Trophoblast cell (in vitro differentiated cells and primary cell): Measurements from ENCODE around the gene ECI2.
A peak's percentile ranks its signal among the peaks of the same experiment; 100 is the strongest.

Source experiments
- DNase-seq, 2 donors: peaks; one replicate each; pipeline ENCODE4 v3.0.0-alpha.2; 2016
- H2AFZ ChIP-seq: 2 replicates; pipeline ENCODE4 v1.6.1; 2013; ENCODE audit warnings: low read length, moderate library complexity, mild to moderate bottlenecking; ENCODE audit not compliant: insufficient read depth, poor library complexity
- H2AK5ac ChIP-seq: 2 replicates; pipeline ENCODE4 v1.6.1; 2013; ENCODE audit warnings: mild to moderate bottlenecking, low read length
- H2BK120ac ChIP-seq: 2 replicates; pipeline ENCODE4 v1.6.1; 2013; ENCODE audit warnings: low read length, mild to moderate bottlenecking, moderate library complexity; ENCODE audit not compliant: insufficient read depth, poor library complexity
- H2BK12ac ChIP-seq: 2 replicates; pipeline ENCODE4 v1.6.1; 2013; ENCODE audit warnings: mild to moderate bottlenecking, low read length, moderate library complexity
- H2BK5ac ChIP-seq: 2 replicates; pipeline ENCODE4 v1.6.1; 2013; ENCODE audit warnings: low read length, low read depth, moderate library complexity, mild to moderate bottlenecking; ENCODE audit not compliant: poor library complexity
- H3K14ac ChIP-seq: 2 replicates; pipeline ENCODE4 v1.6.1; 2013; ENCODE audit warnings: mild to moderate bottlenecking, low read length
- H3K18ac ChIP-seq: 2 replicates; pipeline ENCODE4 v1.6.1; 2013; ENCODE audit warnings: mild to moderate bottlenecking, low read length
- H3K23ac ChIP-seq: 2 replicates; pipeline ENCODE4 v1.6.1; 2013; ENCODE audit warnings: low read length
- H3K27ac ChIP-seq: 2 replicates; pipeline ENCODE4 v1.5.1; 2013; ENCODE audit warnings: low read depth, mild to moderate bottlenecking, inconsistent platforms, low read length, moderate library complexity
- H3K27me3 ChIP-seq: 2 replicates; pipeline ENCODE4 v1.6.1; 2013; ENCODE audit warnings: inconsistent platforms, mild to moderate bottlenecking, low read length, moderate library complexity; ENCODE audit not compliant: insufficient read depth
- H3K36me3 ChIP-seq, 2 experiments: 1 replicate in 1 of 2; 2 replicates in 1 of 2; pipeline ENCODE4 v1.6.1; 2013; ENCODE audit warnings: low read length in 2 of 2, mild to moderate bottlenecking in 2 of 2, moderate library complexity in 1 of 2; ENCODE audit not compliant: insufficient read depth in 2 of 2, control insufficient read depth in 1 of 2
- H3K4ac ChIP-seq: 2 replicates; pipeline ENCODE4 v1.6.1; 2013; ENCODE audit warnings: low read depth, mild to moderate bottlenecking, low read length, moderate library complexity
- H3K4me1 ChIP-seq, 2 experiments: 1 replicate in 1 of 2; 2 replicates in 1 of 2; pipeline ENCODE4 v1.6.1; 2013; ENCODE audit warnings: low read length in 2 of 2, mild to moderate bottlenecking in 2 of 2, moderate library complexity in 1 of 2; ENCODE audit not compliant: insufficient read depth in 2 of 2, control insufficient read depth in 1 of 2
- H3K4me2 ChIP-seq: 2 replicates; pipeline ENCODE4 v1.6.1; 2013; ENCODE audit warnings: inconsistent platforms, mild to moderate bottlenecking, low read length, moderate library complexity
- H3K4me3 ChIP-seq: 2 replicates; pipeline ENCODE4 v1.5.1; 2013; ENCODE audit warnings: mild to moderate bottlenecking, low read depth, low read length, inconsistent platforms
- H3K79me1 ChIP-seq: one replicate; pipeline ENCODE4 v1.6.1; 2013; ENCODE audit warnings: low read length
- H3K79me2 ChIP-seq: 2 replicates; pipeline ENCODE4 v1.6.1; 2013; ENCODE audit warnings: low read length, mild to moderate bottlenecking; ENCODE audit not compliant: control insufficient read depth, insufficient read depth, poor library complexity
- H3K9ac ChIP-seq: 2 replicates; pipeline ENCODE4 v1.6.1; 2013; ENCODE audit warnings: mild to moderate bottlenecking, low read length
- H3K9me3 ChIP-seq: 2 replicates; pipeline ENCODE4 v1.6.1; 2013; ENCODE audit warnings: low read depth, mild to moderate bottlenecking, control low read depth, inconsistent platforms, low read length; ENCODE audit not compliant: insufficient read depth
- H4K12ac ChIP-seq: 2 replicates; pipeline ENCODE4 v1.6.1; 2013; ENCODE audit warnings: low read depth, mild to moderate bottlenecking, low read length, moderate library complexity
- H4K8ac ChIP-seq: 2 replicates; pipeline ENCODE4 v1.6.1; 2013; ENCODE audit warnings: low read depth, mild to moderate bottlenecking, low read length, moderate library complexity
- H4K91ac ChIP-seq: one replicate; pipeline ENCODE4 v1.6.1; 2013; ENCODE audit warnings: low read depth, mild to moderate bottlenecking, low read length, moderate library complexity
- WGBS: extraction: QIAGEN DNeasy Blood & Tissue Kit; methylation state at CpG from one replicate; pipeline ENCODE4 v1.1.7; 2013; ENCODE audit warnings: missing lambda C conversion rate; ENCODE audit not compliant: insufficient read length, insufficient coverage; ENCODE audit errors: extremely low coverage; 5-methylcytosine and 5-hydroxymethylcytosine counted together

ECI2 gene

DNA sequence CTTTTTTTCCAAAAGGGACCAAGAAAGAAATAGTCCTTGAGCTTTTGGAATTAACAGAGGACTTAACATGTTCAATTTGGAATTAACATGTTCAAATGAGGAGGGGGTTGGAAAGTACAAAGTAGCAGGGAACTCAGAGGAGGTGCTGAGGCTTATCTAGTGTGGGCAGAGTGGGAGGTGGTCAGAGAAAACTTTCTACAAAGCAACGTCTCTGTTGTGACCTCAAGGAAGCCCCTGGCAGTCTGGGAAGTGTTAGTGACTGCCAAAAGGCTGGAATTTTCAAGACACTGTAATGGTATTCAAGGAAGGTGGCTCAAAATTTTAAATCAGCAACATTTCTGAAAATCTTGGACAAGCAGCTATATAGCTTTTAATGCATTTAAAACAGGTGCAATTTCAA, 7.3 kb downstream of the ECI2 start:
- Histone ChIP-seq H3K79me1 (peaks cover 3% of the 10 kb centered on the region), H4K91ac (no peak overlapping the region), H3K4me1 (peaks cover 4 to 9% of the 10 kb centered on the region in 2 experiments), H3K9ac (no peak overlapping the region), H2BK5ac (no peak overlapping the region), H3K36me3 (peaks cover 5 to 6% of the 10 kb centered on the region in 2 experiments), H3K18ac (no peak overlapping the region), H3K23ac (no peak overlapping the region), H2BK12ac (no peak overlapping the region), H3K27ac (no peak overlapping the region), H3K14ac (no peak overlapping the region), H3K4me3 (no peak overlapping the region), H2BK120ac (no peak overlapping the region), H3K4me2 (no peak overlapping the region), H4K8ac (no peak overlapping the region), H2AFZ (no peak overlapping the region), H3K9me3 (peaks cover 4% of the 10 kb centered on the region), H3K4ac (no peak overlapping the region), H2AK5ac (no peak overlapping the region), H3K79me2 (no peaks in the 10 kb centered on the region), H4K12ac (no peak overlapping the region), H3K27me3 (no peaks in the 10 kb centered on the region)
- no CpG with 5 or more reads among the region's 1 CpG for WGBS
- peak in 1 of 2 donors; percentile 7 for DNase-seq

DNA sequence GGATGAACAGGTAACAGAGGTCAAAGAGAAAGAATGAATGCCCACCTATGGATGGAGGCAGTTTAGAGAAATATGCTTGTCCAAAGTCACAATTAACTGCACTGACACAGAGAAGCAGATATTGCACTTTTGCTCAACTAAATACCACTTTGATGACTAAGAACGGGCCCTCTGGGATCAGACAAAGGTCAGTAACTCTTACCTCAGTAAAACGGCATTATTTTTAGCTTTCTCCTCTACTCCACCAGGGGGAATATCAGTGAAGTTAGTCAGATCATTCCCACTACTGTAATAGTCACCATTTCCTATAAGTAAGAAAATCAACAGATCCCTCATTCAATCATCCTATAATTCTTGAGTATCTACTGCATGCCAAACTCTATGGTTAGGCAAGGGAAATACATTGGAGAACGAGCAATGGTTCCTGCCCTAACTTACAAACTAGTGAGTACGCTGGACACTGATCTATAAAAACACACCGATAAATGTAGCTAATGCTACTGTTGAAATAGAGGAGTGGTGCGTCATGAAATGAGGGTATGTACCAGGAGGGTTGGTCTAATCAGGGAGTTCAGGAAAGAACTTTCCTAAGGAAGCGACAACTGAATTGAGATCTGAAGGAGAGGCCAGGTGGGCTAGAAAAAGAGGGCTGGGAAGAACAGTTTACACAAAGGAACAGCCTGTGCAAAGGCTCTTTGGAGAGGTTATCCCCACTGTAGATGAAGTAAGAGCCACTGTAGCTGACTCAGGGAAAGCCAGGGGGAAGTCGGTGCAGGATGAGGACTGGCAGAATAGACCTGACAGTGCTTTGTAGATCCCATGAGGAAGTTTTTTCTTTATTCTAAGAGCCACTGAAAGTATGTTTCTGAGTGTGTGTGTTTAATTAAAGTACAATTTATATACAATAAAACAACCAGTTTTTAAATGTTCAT, 9.2 kb downstream of the ECI2 start:
- Histone ChIP-seq H2BK120ac (peak overlapping the region; percentile 33), H3K27me3 (no peaks in the 10 kb centered on the region), H3K9me3 (no peaks in the 10 kb centered on the region), H4K8ac (no peak overlapping the region), H2AFZ (no peak overlapping the region), H3K14ac (peak overlapping the region; percentile 44), H3K27ac (peak overlapping the region; percentile 7), H3K79me2 (no peaks in the 10 kb centered on the region), H3K36me3 (peaks cover 3 to 4% of the 10 kb centered on the region in 2 experiments), H3K4me1 (peaks cover 4 to 9% of the 10 kb centered on the region in 2 experiments), H3K4me2 (no peak overlapping the region), H3K9ac (no peak overlapping the region), H2BK12ac (peak overlapping the region; percentile 87), H4K12ac (no peak overlapping the region), H2BK5ac (no peak overlapping the region), H3K4me3 (no peak overlapping the region), H4K91ac (no peak overlapping the region), H3K4ac (no peak overlapping the region), H3K23ac (no peak overlapping the region), H2AK5ac (no peak overlapping the region), H3K79me1 (peaks cover 3% of the 10 kb centered on the region), H3K18ac (no peak overlapping the region)
- peak; percentile 69 to 94 for DNase-seq
- no CpG with 5 or more reads among the region's 8 CpGs for WGBS

DNA sequence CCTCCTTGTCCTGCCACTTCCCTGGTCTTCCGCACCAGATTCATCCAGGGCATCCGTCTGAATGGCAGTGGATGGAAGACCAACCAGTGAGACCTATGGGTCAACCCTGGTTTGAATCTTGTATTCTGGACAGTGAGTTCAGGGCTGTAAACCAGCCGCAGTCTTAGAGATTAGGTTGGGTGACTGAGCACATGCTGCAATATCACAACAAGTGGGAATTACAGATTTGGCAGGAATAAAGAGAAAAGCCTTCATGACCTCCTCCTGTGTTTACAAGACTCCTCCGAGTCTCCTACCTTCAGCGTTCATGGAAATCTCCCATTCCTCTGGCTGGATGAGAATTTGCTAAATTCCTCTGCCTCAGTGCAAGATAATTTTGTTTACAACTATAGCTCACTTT, 9.9 kb downstream of the ECI2 start:
- Histone ChIP-seq H3K4ac (no peak overlapping the region), H4K91ac (no peak overlapping the region), H3K79me2 (no peaks in the 10 kb centered on the region), H3K18ac (no peak overlapping the region), H3K9me3 (no peaks in the 10 kb centered on the region), H3K23ac (no peak overlapping the region), H2BK12ac (no peak overlapping the region), H3K27me3 (no peaks in the 10 kb centered on the region), H4K12ac (no peak overlapping the region), H3K4me1 (peaks cover 4 to 9% of the 10 kb centered on the region in 2 experiments), H3K9ac (no peak overlapping the region), H3K36me3 (peaks cover 2 to 4% of the 10 kb centered on the region in 2 experiments), H3K14ac (no peak overlapping the region), H2AFZ (no peak overlapping the region), H2AK5ac (no peak overlapping the region), H2BK120ac (no peak overlapping the region), H3K4me2 (no peak overlapping the region), H4K8ac (no peak overlapping the region), H3K27ac (no peak overlapping the region), H3K4me3 (no peak overlapping the region), H3K79me1 (peaks cover 3% of the 10 kb centered on the region), H2BK5ac (no peak overlapping the region)
- no CpG with 5 or more reads among the region's 5 CpGs for WGBS
- DNase-seq: peak in 1 of 2 donors; percentile 2

DNA sequence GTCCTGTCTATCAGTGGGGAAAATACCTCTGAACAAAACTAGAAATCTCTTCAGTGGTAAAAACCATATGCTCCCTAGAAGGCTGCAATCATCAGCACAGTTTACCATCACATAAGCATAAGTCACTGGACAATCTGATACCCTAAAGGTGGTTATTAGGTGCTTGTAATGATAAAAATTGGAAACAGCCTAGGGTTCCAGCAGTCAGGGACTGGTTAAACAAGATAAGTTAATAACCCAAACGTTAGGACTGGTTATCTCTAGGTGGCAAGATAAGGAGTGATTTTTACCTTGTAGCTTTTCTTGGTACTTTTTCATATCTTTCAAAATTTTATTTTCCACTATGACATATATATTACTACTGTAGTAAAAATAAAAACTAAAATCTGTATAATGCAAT, 11.0 kb downstream of the ECI2 start:
- Histone ChIP-seq H3K14ac (no peak overlapping the region), H3K23ac (no peak overlapping the region), H3K27ac (no peak overlapping the region), H3K4me3 (no peak overlapping the region), H3K79me2 (no peaks in the 10 kb centered on the region), H3K36me3 (peaks cover 3 to 7% of the 10 kb centered on the region in 2 experiments), H3K79me1 (peaks cover 3% of the 10 kb centered on the region), H3K4ac (no peak overlapping the region), H2BK120ac (no peak overlapping the region), H3K9ac (no peak overlapping the region), H3K4me1 (peaks cover 4 to 9% of the 10 kb centered on the region in 2 experiments), H2BK12ac (no peak overlapping the region), H4K91ac (no peak overlapping the region), H3K4me2 (no peak overlapping the region), H4K8ac (no peak overlapping the region), H3K9me3 (no peaks in the 10 kb centered on the region), H3K27me3 (no peaks in the 10 kb centered on the region), H3K18ac (no peak overlapping the region), H2BK5ac (no peak overlapping the region), H2AFZ (no peak overlapping the region), H4K12ac (no peak overlapping the region), H2AK5ac (no peak overlapping the region)
- no peak for DNase-seq
- no CpG with 5 or more reads among the region's 1 CpG for WGBS
